Esophagus (tissue), 2 donors: ENCODE results near the gene PRKCH. TPM values are rescaled to one million over a fixed set of nuclear protein-coding genes. Genes with fewer than 3 reads are reported as not detected.

ENCODE experiments used
- H3K27ac ChIP-seq, 2 donors: one replicate each; pipeline ENCODE4 v1.5.1; 2013; ENCODE audit warnings: low read depth in 2 of 2, mild to moderate bottlenecking in 2 of 2, inconsistent platforms in 1 of 2, low read length in 1 of 2, moderate library complexity in 1 of 2
- H3K27me3 ChIP-seq, 2 donors: one replicate each; pipeline ENCODE4 v1.6.1; 2013; ENCODE audit warnings: low read length in 2 of 2, control low read depth in 1 of 2, mild to moderate bottlenecking in 1 of 2; ENCODE audit not compliant: insufficient read depth in 2 of 2, control insufficient read depth in 1 of 2
- H3K36me3 ChIP-seq, 2 donors: one replicate each; pipeline ENCODE4 v1.6.1; 2013; ENCODE audit warnings: low read length in 1 of 2; ENCODE audit not compliant: control insufficient read depth in 2 of 2, insufficient read depth in 2 of 2
- H3K4me1 ChIP-seq, 2 donors: one replicate each; pipeline ENCODE4 v1.6.1; 2013; ENCODE audit warnings: low read length in 1 of 2; ENCODE audit not compliant: control insufficient read depth in 2 of 2, insufficient read depth in 2 of 2
- H3K4me3 ChIP-seq, 2 donors: one replicate each; pipeline ENCODE4 v1.5.1; 2013; ENCODE audit warnings: low read length in 2 of 2, mild to moderate bottlenecking in 2 of 2, low read depth in 1 of 2, moderate library complexity in 1 of 2
- H3K9me3 ChIP-seq, 2 donors: one replicate each; pipeline ENCODE4 v1.6.1; 2013; ENCODE audit warnings: mild to moderate bottlenecking in 2 of 2, low read depth in 1 of 2, low read length in 1 of 2, moderate library complexity in 1 of 2; ENCODE audit not compliant: control insufficient read depth in 2 of 2, insufficient read depth in 1 of 2
- WGBS, 2 donors: extraction: QIAGEN DNeasy Blood & Tissue Kit; methylation state at CpG; one replicate each; pipeline ENCODE4 v1.1.7; 2013; 5-methylcytosine and 5-hydroxymethylcytosine counted together
- polyA plus RNA-seq, 2 donors: library from polyadenylated mRNA; stranded (reverse); fragments of 200-250 nt; gene quantifications; one replicate each; pipeline ENCODE4 v1.2.3, GENCODE V29; 2013
- donor health status: healthy with polysubstance abuse.
- donor health status: Bipolar disorder and iron deficiency.

PRKCH gene
- polyA plus RNA-seq, 2 donors: 17.3 to 17.6 TPM

DNA sequence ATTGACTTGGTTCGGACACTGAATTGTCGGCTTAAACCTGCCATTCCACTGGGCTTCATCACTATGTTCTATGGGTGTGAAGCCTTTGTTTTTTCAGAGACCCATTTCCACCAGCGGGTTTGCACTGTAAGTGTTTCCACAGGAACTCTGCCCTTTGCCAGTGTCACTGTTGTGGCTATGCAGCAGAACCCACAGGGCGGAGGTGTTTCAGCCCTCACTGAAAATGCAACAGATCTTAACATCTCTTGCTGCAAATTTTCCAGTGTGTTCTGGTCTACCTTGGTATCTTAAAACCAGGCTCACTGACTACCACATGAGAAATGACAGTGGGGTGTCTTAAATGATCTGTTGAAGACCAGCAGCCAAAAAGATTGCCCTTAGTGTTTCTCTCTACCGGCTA lies 21.1 kb downstream of the PRKCH start:
- H3K36me3 ChIP-seq: no peaks in the 10 kb centered on the region
- no peaks in the 10 kb centered on the region for H3K9me3 ChIP-seq
- peaks cover 5 to 6% of the 10 kb centered on the region in 2 donors for H3K4me1 ChIP-seq
- WGBS, 2 donors: 68 to 69% methylated on average over 5 of the region's 5 CpGs
- no peak overlapping the region for H3K4me3 ChIP-seq
- H3K27ac ChIP-seq: peak overlapping the region in 1 of 2 donors; percentile 56
- H3K27me3 ChIP-seq: no peaks in the 10 kb centered on the region

DNA sequence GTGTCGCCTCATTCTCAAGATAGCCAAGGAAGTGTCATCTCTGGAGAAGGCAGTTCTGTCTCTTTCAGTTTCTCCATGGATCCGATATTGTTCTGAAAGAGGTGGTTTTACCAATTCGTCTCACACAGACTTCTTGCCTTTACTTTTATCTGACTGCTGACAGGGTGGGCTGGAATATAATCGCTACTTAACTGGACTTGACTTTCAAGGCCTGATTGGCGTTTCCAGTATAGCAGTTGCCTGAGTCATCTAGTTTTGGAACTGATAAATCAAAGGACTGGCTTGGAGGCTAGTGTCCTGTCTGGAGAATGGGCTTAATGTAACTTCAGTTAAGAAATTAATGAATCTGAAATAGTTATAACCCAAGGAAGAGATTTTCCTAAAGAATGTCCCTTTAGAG lies 21.6 kb downstream of the PRKCH start:
- Histone ChIP-seq H3K4me1 (peaks cover 3 to 6% of the 10 kb centered on the region in 2 donors), H3K36me3 (no peaks in the 10 kb centered on the region), H3K27me3 (no peaks in the 10 kb centered on the region), H3K27ac (peak overlapping the region; percentile 24 to 56), H3K9me3 (no peaks in the 10 kb centered on the region), H3K4me3 (no peak overlapping the region)
- WGBS, 2 donors: 77 to 78% methylated on average over 5 of the region's 5 CpGs

DNA sequence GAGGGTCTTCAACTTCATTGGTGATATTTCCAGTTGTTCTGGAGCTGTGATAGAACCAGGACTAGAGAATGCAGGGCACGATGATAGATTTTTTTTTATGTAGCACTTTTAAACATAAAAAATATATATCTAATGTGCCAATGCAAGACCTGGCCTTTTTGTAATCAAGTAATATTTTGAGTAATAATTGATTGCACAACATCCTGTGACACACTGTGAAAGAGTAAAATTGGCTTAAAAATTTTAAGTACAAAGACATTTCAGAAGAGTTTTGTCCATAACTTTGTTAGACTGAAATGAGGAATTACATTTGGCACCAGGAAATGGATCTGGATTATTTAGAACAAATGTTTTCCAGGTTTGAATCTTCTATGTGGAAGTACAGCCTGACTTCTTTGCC lies 22.1 kb downstream of the PRKCH start:
- WGBS, 2 donors: 61 to 65% methylated on average over 1 of the region's 1 CpG
- Histone ChIP-seq H3K27ac (peak overlapping the region; percentile 55 to 58), H3K4me3 (no peak overlapping the region), H3K9me3 (no peaks in the 10 kb centered on the region), H3K27me3 (no peaks in the 10 kb centered on the region), H3K4me1 (peaks cover 2 to 6% of the 10 kb centered on the region in 2 donors), H3K36me3 (no peaks in the 10 kb centered on the region)

DNA sequence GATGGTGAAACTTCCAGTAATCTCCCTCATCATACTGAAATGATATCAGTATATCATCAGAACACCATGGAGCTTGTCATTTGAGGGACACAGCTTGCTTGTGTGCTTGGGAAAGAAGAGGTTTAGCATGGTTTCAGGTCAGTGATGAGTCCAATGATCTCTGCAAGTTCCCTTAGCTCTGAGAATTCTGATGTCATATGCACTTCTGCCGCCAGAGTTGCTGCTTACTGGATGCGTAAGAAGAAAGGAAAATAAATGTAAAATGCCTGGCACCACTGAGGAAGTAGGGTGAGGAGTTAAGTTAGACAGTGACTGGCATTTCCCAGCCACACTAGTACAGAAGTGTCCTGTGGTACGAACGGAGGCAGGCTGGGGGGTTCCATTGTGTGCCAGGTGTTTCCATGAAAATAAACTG lies 22.6 kb downstream of the PRKCH start:
- no peak overlapping the region for H3K4me3 ChIP-seq
- no peaks in the 10 kb centered on the region for H3K27me3 ChIP-seq
- H3K9me3 ChIP-seq: no peaks in the 10 kb centered on the region
- peaks cover 2 to 6% of the 10 kb centered on the region in 2 donors for H3K4me1 ChIP-seq
- peak overlapping the region; percentile 55 to 58 for H3K27ac ChIP-seq
- WGBS, 2 donors: 71 to 72% methylated on average over 4 of the region's 4 CpGs
- no peaks in the 10 kb centered on the region for H3K36me3 ChIP-seq

DNA sequence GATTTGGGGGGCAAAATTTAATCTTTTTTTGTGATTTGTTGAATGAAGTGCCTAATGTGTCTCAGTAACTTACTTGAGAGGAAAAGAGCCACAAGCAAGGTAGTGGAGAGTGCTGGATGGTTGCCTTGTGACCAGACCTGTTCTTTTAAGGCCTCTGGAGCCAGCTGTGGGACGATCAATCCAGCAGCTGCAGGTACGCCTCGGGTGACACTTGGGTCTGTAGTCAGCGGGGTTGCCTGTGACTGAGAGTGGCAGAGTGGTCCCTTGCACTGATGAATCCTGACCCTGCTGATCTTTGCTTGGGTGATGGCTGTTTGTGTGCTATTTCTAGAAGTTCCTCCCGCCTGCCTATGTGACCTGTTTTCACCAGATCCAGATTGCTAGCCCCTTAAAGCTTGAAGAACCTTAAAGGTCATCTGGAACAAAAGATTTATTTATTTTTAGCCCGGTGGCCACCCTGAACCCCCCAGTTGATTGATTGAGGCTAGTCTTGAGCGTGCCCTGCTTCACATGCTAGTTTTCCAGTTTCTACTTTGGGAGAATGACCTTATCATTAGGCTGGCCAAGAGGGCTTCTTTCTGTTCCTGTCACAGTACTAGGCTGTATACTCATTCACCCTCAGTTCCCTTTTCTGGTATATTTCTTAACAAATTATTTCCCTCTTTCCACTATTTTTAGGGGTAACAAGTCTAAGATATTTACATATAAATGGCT lies 23.2 kb downstream of the PRKCH start:
- peak overlapping the region; percentile 55 to 59 for H3K27ac ChIP-seq
- 59 to 66% methylated on average over 7 of the region's 7 CpGs for WGBS, 2 donors
- H3K27me3 ChIP-seq: no peaks in the 10 kb centered on the region
- H3K9me3 ChIP-seq: no peaks in the 10 kb centered on the region
- peaks cover 2 to 6% of the 10 kb centered on the region in 2 donors for H3K4me1 ChIP-seq
- no peak overlapping the region for H3K4me3 ChIP-seq
- no peaks in the 10 kb centered on the region for H3K36me3 ChIP-seq

DNA sequence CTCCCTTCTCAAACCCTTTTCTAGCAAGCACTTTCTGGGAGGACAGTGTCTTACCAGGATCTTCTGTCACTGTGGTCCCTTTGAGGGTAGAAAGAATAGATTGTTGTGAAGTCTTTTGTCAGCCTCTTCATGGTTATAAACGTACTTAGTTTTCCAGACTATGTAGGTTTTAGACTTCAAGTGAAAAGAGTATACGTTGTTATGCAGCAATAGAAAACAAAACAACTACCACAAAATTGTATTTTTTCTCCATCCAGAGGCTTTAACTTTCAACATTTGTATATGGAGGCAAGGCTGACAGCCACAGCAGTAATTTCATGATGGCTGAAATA lies 23.7 kb downstream of the PRKCH start:
- no peaks in the 10 kb centered on the region for H3K27me3 ChIP-seq
- H3K27ac ChIP-seq: no peak overlapping the region
- no peaks in the 10 kb centered on the region for H3K9me3 ChIP-seq
- H3K4me3 ChIP-seq: no peak overlapping the region
- H3K36me3 ChIP-seq: no peaks in the 10 kb centered on the region
- peaks cover 2 to 6% of the 10 kb centered on the region in 2 donors for H3K4me1 ChIP-seq
- WGBS, 2 donors: 57 to 60% methylated on average over 2 of the region's 2 CpGs

DNA sequence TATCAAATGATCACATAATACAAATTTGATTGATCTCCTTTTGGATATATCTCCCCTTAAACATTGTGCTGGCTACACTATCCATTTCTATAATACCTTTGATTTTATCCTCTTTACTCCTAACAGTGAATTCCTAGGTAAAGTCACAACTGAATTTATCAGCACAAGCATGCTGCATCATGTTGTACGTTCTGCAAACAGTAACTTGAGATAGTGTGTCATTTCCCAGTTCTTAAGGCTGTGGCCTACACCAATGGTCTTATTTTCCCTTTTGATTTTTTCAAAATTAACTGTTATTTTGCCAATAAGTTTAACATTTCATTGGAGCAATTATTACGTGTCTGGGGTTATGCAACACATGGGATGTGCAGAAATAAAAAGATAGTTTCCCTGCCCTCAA lies 24.8 kb downstream of the PRKCH start:
- H3K9me3 ChIP-seq: no peaks in the 10 kb centered on the region
- H3K4me1 ChIP-seq: peaks cover 0 to 6% of the 10 kb centered on the region in 2 donors
- 31 to 41% methylated on average over 2 of the region's 2 CpGs for WGBS, 2 donors
- peak overlapping the region in 1 of 2 donors; percentile 49 for H3K27ac ChIP-seq
- no peaks in the 10 kb centered on the region for H3K36me3 ChIP-seq
- H3K4me3 ChIP-seq: no peak overlapping the region
- H3K27me3 ChIP-seq: no peaks in the 10 kb centered on the region

DNA sequence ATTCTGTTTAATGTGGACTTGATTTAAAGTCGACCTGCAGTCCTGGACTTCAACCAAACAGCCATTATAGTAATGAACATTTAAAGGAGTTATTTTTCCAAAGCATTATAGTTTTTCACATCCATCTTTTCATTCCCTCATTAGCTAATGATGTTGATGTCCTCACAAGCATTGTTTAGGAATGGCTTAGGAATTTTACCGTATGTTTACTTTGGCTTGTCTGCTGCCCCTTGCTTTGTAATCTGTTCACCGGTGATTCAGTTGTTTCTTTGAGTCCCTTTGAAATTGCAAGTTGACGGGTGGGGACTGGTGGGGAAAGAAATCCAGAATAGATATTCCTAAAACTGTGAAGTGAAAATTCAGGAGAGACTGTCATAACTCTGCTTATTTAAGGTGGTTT lies 25.4 kb downstream of the PRKCH start:
- H3K9me3 ChIP-seq: no peaks in the 10 kb centered on the region
- no peak overlapping the region for H3K4me3 ChIP-seq
- peaks cover 0 to 2% of the 10 kb centered on the region in 2 donors for H3K4me1 ChIP-seq
- H3K36me3 ChIP-seq: no peaks in the 10 kb centered on the region
- 25 to 46% methylated on average over 4 of the region's 4 CpGs for WGBS, 2 donors
- H3K27me3 ChIP-seq: no peaks in the 10 kb centered on the region
- peak overlapping the region; percentile 3 to 49 for H3K27ac ChIP-seq

DNA sequence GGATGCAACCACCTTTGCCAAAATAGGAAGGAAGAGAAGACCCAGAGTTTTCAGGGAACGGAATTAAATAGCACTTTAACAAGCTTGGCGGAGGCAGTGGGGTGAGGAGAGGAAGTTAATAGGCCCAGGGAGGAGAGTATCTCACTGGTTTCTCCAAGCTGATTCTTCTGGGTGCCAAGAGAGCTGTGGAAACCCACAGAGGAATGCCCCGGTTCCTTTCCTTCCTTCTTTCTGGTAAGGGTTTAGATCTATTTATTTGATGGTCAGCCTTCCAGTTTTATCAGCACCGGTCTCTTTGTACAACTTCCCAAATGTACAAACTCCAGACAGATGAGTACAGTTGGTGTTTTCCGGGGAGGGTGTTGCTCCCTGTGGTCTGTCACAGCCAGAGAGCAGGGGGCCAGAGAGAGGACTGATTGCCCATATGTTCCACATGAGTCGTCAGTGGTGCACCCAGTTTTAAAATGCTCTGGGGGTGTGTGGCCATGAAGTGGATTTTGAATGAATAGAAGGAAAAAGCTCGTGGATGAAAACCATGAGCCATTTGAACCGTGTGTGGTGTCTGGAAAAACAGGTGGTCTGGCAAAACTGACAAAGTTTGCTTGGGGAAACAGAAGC lies 26.6 kb downstream of the PRKCH start:
- no peak overlapping the region for H3K4me3 ChIP-seq
- no peaks in the 10 kb centered on the region for H3K27me3 ChIP-seq
- H3K9me3 ChIP-seq: no peaks in the 10 kb centered on the region
- peak overlapping the region; percentile 21 to 53 for H3K27ac ChIP-seq
- H3K4me1 ChIP-seq: peaks cover 0 to 2% of the 10 kb centered on the region in 2 donors
- 57 to 63% methylated on average over 8 of the region's 8 CpGs for WGBS, 2 donors
- H3K36me3 ChIP-seq: no peaks in the 10 kb centered on the region
